Umbilical cord (tissue), 2 donors: ENCODE data around the gene CCIN. TPM values are rescaled to one million over a fixed set of nuclear protein-coding genes. Genes with fewer than 3 reads are reported as not detected.
"Not testable (repeated sequence)": the region's sequence is repeated elsewhere in the genome, so short reads cannot be mapped to it uniquely, and the experiment has no call there.

Experiments used
- DNase-seq: peaks from one replicate; pipeline ENCODE4 v3.0.0-alpha.2; 2015; ENCODE audit warnings: low spot score
- total RNA-seq: library from RNA; depleted of rRNA; stranded (reverse); fragments of >200 nt; gene quantifications from one replicate; pipeline ENCODE4 v1.2.3, GENCODE V29; 2014; ENCODE audit warnings: low replicate concordance; ENCODE audit not compliant: insufficient read depth

CCIN gene
- total RNA-seq, 1 donor from 2014 or later: 0.96 TPM

GRCh38 chr9:36158122-36158521, 11.1 kb upstream of the CCIN start:
- DNase-seq: peak; percentile 13

- peak; percentile 92 for DNase-seq
Observed at GRCh38 chr9:36158917-36159316, 10.3 kb upstream of the CCIN start.

GRCh38 chr9:36159509-36159908, 9.7 kb upstream of the CCIN start:
- DNase-seq: not testable (repeated sequence)

GRCh38 chr9:36160126-36160525, 9.1 kb upstream of the CCIN start:
- not testable (repeated sequence) for DNase-seq

- DNase-seq: peak; percentile 42
Observed at GRCh38 chr9:36161187-36161586, 8.0 kb upstream of the CCIN start.

GRCh38 chr9:36162211-36162738, 6.9 kb upstream of the CCIN start:
- DNase-seq: no peak

GRCh38 chr9:36163049-36163785, 6.0 kb upstream of the CCIN start:
- peak; percentile 99 for DNase-seq

GRCh38 chr9:36163786-36164170, 5.4 kb upstream of the CCIN start:
- no peak for DNase-seq

- no peak for DNase-seq
Observed at GRCh38 chr9:36164372-36164771, 4.8 kb upstream of the CCIN start.

- DNase-seq: no peak
Observed at GRCh38 chr9:36164989-36165388, 4.2 kb upstream of the CCIN start.

- no peak for DNase-seq
Observed at GRCh38 chr9:36165826-36166167, 3.4 kb upstream of the CCIN start.

- peak; percentile 81 for DNase-seq
Observed at GRCh38 chr9:36166168-36166927, 2.8 kb upstream of the CCIN start.

- no peak for DNase-seq
Observed at GRCh38 chr9:36169708-36170107, 520 bp downstream of the CCIN start.

GRCh38 chr9:36170531-36170930, 1.3 kb downstream of the CCIN start:
- no peak for DNase-seq

- no peak for DNase-seq
Observed at GRCh38 chr9:36173861-36174260, 4.7 kb downstream of the CCIN start.

- DNase-seq: no peak
Observed at GRCh38 chr9:36174271-36174670, 5.1 kb downstream of the CCIN start.

GRCh38 chr9:36174731-36175130, 5.5 kb downstream of the CCIN start:
- no peak for DNase-seq

GRCh38 chr9:36175209-36175608, 6.0 kb downstream of the CCIN start:
- DNase-seq: not testable (repeated sequence)

GRCh38 chr9:36176496-36176895, 7.3 kb downstream of the CCIN start:
- not testable (repeated sequence) for DNase-seq

- DNase-seq: no peak
Observed at GRCh38 chr9:36177571-36177970, 8.4 kb downstream of the CCIN start.

- DNase-seq: not testable (repeated sequence)
Observed at GRCh38 chr9:36180243-36180642, 11.1 kb downstream of the CCIN start.

- DNase-seq: no peak
Observed at GRCh38 chr9:36187414-36187813, 18.2 kb downstream of the CCIN start.

- DNase-seq: no peak
Observed at GRCh38 chr9:36188212-36188611, 19.0 kb downstream of the CCIN start.
